GM19395 (cell line): ENCODE measurements around the gene JSRP1.

Experiments
- ATAC-seq: cut with Tn5 transposase; IDR thresholded peaks from one replicate; pipeline ENCODE4 v1.9.1; 2021; ENCODE audit warnings: mild to moderate bottlenecking, moderate library complexity; ENCODE audit not compliant: unreplicated experiment

JSRP1 gene

DNA sequence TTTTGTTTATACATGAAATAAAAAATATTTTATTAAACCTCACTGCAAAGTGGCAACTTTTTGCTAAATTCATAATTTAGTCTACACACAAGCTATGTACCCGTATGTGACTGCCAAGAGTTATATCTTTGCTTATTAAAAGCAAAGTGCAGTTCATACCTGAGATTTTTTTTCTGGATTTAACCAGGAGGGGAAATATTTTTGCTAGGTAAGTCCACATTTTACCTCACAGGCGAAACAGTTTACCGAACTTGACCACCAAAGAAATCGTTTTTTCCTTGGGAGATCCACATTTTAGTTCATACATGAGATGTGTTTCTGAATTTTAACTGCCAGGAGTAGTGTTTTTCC, 12.2 kb upstream of the JSRP1 start:
- no peak for ATAC-seq

DNA sequence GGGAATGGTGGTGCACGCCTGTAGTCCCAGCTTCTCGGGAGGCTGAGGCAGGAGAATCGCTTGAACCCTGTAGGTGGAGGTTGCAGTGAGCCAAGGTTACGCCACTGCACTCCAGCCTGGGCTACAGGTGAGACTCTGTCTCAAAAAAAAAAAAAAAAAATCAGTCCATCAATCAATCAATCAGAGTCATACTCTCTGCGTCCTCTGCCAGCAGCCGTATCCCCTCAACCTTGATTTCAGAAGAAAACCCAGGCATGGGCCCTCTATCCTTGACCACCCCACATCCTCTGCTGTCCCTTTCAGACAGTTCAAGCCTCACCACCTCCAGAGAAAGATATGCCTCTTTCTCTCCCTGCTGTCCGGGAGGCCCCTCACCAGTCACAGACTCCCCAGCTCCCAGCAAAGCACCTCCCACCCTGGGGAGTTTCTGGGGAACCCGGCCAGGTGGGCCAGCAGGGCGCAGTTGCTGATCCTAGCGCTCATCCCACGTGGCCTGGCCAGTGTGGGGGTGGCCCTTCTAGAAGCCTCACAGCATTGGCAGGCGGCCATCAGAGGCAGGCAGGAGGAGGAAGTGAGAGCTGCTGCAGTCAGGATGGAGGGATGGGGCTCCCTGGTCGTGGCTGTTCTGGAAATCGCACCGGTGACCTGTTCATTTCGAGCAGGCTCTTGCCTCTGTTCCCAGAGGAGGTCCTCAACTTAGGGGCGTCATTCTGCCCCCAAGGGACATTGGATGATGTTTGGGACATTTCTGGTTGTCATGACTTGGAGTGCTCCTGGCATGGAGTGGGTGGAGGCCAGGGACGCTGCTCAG, 10.2 kb upstream of the JSRP1 start:
- ATAC-seq, result no peak

DNA sequence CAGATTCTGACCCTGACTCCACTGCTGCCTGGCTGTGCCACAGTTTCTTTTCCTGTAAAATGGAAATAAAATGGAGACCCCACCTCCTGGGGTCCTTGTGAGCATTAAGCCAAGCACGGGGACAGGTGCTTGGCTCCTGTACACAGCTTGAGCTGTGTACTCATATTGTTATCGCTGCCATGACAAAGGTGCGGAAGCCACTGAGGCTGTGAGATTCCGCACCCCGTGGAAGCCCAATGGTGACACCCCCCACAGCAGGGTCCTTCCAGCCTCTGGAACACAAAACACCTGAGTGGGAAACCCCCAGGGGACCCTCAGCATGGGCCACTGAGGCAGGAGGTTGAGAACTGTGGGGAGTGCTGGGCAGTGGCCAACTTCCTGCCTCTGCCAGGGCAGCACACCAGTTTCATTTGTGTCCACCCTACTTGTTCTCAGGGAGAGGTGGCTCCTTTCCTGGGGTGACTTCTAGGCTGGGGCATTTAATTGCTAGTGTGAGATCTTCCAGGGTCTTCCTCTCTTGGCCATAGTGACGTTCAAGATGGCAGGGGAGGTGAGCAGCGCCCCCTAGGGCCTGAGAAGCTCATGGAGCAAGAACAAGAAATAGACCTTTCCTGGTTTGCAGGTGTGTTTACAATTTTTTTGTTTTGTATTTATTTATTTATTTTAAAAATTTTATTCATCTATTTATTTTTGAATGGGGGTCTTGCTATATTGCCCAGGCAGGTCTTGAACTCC, 5.4 kb upstream of the JSRP1 start:
- ATAC-seq, result no peak

DNA sequence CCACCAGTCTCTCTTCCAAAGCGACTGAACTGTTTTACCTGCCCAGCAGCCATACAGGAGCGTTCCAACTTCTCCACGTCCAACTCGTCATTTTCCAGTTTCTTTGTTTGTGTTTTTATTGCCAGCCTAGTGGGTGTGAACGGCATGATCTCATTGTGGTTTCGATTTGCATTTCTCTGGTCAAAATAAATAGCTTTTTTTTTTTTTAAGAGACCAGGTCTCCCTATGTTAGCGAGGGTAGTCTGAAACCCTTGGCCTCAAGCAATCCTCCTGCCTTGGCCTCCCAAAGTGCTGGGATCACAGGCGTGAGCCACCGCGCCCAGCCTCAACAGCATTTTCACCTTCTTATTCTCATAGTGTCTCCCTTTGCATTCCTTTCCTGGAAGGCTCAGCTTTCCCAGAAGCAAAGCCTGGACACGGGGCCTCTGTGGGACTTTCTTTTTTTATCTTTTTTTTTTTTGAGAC, 4.2 kb upstream of the JSRP1 start:
- no peak for ATAC-seq

DNA sequence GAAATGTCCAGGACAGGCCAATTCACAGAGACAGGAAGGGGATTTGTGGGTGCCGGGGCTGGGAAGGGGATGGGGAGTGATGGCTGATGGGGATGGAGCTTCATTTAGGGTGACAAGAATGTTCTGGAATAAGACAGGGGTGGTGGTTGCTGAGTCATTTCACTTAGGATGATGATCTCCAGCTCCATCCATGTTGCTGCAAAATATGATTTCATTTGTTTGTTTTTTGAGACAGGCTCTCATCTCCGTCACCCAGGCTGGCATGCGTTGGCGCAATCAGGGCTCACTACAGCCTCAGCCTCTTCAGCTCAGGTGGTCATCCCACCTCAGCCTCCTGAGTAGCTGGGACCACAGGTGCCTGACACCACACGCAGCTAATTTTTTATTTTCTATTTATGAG, 3.1 kb upstream of the JSRP1 start:
- no peak for ATAC-seq

DNA sequence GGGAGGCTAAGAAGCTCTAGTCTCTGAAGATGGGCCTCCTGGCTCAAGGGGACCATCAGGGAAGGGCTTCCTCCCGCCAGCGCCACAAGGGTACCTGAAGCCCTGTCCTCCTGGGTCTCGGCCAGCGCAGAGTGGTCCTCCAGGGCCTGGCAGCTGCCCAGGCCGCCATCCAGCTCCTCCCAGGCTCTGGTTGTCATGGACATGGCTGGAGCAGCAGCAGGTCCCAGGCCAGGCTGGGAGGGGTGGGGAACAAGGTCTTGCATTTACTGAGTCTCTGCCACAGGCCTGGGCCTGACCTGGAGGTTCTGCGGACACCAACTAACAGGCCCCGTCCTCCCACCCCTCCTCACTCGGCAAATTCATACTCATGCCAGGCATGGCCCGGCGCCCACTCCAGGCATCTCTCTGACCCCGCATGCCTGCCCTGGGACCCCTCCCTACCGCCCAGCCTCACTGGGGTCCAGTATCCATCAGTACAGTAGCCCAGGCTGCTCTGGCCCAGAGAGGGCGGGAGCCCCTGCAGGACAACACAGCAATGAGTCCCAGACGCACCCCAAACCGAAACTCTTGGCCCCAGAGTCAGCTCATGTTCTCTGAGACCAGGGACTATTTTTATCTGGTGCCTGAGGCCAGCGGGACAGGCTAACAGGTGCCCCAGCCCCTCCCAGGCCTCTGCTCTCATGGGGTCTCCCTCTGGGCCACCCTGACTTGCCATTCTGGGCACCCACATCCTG, 938 bp downstream of the JSRP1 start:
- no peak for ATAC-seq

DNA sequence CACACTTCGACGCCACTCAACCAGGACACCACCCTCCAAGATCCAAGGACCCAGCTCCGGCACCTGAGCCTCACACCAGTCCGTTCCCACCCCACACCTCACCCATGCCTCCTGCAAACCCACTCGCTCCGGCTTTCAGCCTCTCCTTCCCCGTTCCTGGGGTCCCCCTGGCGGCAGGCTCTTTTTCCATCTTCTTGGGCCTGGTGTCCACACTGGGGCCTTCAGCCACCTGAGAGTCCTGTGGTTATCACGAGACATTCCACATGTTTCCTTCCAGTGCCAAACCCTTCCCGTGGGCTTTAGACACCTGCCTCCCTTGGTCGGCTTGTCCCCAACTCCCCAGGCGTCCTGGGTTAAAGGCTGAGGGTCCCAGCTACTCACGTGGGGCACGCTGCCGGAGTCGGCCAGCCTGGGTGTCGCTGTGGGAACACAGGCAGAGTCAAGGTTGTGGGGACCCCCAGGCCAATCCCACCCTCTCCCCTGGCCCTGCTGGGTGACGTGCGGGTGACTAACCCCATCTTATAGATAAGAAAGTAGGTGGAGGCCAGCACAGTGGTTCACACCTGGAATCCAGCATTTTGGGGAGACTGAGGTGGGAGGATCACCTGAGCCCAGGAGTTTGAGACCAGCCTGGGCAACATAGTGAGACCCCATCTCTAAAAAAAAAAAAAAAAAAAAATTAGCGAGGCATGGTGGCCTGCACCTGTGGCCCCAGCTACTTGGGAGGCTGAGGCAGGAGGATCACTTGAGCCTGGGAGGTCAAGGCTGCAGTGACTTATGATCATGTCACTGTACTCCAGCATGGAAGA, 1.9 kb downstream of the JSRP1 start:
- ATAC-seq, result no peak

DNA sequence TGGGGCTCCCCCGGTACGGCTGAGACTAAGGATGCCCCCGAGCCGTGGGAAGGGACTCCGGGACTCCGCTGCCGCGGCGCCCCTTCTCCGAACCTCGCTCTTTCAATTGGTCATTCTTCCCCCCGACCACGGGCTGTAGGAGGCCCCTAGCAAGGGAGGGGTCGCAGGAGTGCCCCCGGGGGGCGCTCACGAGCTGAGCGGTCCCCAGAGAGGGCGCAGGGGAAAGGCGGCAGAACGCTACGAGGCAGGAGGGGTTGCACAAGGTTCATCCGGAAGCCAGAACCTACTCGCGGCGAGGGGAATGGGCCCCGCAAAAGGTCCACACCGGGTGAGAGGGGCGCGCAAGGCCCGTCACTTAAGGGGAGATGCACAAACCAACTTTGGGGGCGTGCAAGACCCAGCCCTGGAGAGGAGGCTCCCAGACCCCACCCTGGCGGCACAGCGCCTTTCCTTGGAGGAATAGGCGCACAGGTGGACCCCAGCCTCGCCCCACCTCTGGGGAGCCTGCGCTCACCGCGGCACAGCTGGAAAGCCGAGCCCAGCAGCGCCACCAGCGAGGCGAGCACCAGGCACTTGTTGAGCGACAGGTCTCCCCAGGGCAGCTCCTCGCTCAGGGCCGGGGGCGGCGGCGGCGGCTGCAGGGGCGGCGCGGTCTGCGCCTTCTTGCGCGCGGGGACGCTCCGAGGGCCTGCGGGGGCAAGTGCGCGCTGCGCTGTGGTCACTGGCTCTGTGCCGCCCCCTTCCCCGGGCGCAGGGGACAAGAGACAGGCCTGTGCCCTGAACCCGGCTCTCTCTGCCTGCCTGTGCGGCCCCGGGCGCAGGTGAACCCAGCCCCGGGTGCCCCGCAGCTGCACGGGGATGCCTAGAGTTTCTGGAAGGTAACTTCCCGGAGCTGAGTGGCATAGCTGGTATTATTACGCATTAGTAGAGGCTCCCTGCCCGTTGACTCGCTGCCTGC, 2.8 kb downstream of the JSRP1 start:
- no peak for ATAC-seq

DNA sequence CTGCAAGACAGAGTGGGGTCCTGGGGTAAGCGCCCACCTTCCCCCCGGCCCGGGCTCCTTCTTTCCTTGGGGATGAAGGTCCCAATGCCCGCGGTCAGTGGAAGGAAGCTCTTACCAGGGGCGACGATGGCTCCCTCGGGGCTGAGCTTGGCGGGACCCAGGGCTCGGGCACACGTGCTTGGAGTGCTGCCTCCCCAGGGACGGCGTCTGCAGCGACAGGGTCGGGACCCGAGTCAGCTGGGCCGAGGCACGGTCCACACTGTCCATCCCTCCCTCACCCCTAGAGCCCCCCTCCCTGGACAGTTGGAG, 3.5 kb downstream of the JSRP1 start:
- no peak for ATAC-seq

DNA sequence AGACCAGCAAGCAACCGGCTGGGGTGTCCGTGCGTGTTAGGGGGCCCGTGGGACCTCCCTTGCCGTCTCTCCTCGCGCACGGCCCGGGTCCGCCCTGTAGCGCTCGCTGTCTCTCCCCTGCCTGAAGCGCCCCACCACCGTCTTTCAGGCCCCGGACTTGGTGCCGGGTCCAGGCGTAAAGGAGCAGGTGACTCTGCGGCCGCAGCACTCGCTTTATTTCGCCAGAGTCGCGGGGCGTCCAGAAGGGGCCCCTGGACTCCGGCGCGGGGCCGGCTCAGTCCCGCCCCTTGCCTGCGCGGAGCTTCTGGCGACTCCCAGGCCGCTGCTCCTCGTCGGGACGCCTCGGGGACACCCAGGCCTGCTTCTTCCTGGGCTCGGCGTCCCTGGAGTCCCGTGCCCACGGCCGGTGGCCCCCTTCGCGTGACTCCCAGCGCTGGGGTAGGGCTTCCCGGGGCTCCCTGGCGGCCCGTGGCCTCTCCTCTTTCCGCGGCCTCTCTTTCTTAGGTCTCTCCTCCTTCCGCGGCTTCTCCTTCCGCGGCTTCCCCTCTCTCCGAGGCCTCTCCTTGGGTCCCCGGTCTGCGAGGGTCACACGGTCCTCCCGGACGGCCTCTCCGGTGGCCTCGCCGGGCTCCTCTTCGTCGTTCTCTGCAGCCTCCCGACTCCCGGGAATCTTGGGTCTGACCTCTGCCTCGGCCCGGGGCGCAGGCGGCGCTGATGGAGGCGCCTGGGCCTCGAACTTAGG, 4.0 kb downstream of the JSRP1 start:
- ATAC-seq, result no peak

DNA sequence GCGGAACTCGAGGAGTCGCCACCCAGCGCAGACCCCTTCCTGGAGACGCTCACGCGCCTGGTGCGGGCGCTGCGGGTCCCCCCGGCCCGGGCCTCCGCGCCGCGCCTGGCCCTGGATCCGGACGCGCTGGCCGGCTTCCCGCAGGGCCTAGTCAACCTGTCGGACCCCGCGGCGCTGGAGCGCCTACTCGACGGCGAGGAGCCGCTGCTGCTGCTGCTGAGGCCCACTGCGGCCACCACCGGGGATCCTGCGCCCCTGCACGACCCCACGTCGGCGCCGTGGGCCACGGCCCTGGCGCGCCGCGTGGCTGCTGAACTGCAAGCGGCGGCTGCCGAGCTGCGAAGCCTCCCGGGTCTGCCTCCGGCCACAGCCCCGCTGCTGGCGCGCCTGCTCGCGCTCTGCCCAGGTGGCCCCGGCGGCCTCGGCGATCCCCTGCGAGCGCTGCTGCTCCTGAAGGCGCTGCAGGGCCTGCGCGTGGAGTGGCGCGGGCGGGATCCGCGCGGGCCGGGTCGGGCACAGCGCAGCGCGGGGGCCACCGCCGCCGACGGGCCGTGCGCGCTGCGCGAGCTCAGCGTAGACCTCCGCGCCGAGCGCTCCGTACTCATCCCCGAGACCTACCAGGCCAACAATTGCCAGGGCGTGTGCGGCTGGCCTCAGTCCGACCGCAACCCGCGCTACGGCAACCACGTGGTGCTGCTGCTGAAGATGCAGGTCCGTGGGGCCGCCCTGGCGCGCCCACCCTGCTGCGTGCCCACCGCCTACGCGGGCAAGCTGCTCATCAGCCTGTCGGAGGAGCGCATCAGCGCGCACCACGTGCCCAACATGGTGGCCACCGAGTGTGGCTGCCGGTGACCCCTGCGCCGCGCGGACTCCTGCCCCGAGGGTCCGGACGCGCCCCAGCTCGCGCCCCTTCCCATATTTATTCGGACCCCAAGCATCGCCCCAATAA, 4.8 kb downstream of the JSRP1 start:
- ATAC-seq, result no peak

DNA sequence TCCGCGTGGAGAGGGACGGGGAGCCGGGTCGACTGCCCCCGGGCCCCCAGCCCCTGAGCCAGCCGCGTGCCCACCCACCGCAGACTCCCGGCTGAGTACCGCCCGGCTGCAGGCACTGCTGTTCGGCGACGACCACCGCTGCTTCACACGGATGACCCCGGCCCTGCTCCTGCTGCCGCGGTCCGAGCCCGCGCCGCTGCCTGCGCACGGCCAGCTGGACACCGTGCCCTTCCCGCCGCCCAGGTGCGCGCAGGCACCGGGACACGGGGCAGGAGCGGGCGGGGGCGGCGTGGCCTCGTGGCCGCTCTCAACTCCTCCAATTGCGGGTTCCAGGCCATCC, 5.5 kb downstream of the JSRP1 start:
- no peak for ATAC-seq

DNA sequence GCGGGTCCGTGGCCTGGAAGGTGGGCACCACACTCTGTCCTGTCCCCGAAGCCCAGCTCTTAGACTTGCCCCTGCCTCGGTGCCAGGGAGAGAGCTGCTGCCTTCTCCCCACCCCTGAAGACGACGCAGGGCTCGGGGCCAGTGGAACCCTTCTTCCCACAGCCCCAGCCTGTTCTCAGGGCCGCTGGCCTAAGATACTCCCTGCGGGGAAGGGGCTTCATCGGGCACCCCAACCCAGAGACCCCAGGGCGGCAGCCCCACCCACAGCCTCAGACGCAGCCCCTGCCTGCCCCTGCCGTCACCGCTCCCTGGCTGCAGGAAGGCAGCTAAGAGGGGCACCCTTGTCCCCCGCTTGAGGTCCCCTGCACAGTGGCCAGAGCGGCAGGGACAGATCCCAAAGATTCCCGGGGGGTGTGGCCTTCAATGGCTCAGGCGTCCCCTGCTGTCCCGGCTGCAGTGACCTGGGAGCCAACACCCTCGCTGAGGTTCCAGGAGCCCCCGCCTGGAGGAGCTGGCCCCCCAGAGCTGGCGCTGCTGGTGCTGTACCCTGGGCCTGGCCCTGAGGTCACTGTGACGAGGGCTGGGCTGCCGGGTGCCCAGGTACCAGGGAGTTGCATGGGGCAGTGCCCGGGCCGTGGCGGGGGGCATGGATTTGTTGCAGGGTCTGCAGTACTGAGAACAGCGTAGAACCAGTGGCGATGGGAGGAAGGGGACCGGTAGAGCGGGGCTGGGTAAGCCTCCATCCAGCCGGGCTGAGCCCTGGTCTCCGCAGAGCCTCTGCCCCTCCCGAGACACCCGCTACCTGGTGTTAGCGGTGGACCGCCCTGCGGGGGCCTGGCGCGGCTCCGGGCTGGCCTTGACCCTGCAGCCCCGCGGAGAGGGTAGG, 6.1 kb downstream of the JSRP1 start:
- no peak for ATAC-seq

DNA sequence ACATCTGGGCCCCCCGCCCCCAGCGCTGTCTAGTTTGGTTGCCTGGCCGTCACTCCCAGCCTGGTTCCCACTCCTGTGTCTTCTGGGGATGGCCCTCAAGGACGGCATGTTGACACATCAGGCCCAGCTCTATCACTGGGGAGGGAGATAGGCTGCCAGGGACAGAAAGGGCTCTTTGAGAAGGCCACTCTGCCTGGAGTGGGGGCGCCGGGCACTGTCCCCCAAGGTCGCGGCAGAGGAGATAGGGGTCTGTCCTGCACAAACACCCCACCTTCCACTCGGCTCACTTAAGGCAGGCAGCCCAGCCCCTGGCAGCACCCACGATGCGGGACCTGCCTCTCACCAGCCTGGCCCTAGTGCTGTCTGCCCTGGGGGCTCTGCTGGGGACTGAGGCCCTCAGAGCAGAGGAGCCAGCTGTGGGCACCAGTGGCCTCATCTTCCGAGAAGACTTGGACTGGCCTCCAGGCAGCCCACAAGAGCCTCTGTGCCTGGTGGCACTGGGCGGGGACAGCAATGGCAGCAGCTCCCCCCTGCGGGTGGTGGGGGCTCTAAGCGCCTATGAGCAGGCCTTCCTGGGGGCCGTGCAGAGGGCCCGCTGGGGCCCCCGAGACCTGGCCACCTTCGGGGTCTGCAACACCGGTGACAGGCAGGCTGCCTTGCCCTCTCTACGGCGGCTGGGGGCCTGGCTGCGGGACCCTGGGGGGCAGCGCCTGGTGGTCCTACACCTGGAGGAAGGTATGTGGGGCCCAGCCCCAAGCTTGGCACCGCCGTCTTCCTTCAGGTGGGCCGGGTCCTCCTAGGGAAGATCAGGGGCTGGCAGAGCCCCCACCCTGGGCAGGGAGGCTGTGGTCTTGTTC, 7.0 kb downstream of the JSRP1 start, which contains the start of gene AMH:
AMH (plus strand) TSS at position 314 of the 857 bp plus-strand sequence; CDS start at position 324, 10 bp downstream.
- no peak for ATAC-seq

DNA sequence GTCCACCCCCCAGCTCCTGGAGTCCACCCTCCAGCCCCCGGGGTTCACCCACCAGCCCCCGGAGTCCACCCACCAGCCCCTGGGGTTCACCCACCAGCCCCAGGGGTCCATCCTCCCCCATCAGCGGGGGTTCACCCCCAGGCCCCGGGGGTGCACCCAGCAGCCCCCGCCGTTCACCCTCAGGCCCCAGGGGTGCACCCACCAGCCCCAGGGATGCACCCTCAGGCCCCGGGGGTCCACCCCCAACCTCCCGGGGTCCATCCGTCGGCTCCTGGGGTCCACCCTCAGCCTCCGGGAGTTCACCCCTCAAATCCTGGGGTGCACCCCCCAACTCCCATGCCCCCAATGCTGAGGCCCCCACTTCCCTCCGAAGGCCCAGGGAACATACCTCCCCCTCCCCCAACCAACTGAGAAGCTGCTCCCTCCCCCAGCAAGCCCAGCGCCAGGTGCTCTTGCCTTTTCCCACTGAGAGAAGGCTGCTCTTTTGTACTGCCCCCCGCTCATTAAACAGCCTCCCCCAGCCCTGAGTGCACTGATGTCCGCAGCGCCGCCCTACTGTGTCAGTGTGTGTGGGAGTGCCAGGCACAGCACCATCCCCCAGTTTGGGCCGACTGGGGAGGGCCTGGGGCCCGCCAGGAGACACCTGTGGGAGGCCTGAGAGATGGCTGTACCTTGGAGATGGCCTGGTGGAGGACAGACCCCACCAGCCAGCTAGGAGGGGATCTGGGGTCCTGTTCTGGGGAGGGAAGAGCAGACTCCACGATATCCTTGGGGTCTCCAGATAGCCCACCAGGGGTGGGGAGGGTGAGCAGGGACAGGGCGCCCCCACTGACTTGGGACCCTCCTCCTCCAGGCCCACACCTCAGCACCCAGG, 7.8 kb downstream of the JSRP1 start:
- no peak for ATAC-seq
